ENCODE measurements around the gene SIGLEC6.

SIGLEC6 gene

GRCh38 chr19:51548213-51548651, 16.8 kb upstream of the SIGLEC6 start:
- no peak for DNase-seq

- peak; percentile 99 for DNase-seq
Measured at GRCh38 chr19:51547397-51548212, 16.1 kb upstream of the SIGLEC6 start.

GRCh38 chr19:51546650-51547396, 15.4 kb upstream of the SIGLEC6 start:
- peak; percentile 100 for DNase-seq

- DNase-seq, result no peak
Measured at GRCh38 chr19:51546107-51546649, 14.7 kb upstream of the SIGLEC6 start.

GRCh38 chr19:51544038-51544437, 12.6 kb upstream of the SIGLEC6 start:
- no peak for DNase-seq

- DNase-seq, result no peak
Measured at GRCh38 chr19:51542699-51543098, 11.2 kb upstream of the SIGLEC6 start.

- DNase-seq, result peak; percentile 57
Measured at GRCh38 chr19:51541458-51542357, 10.2 kb upstream of the SIGLEC6 start.

GRCh38 chr19:51539821-51540366, 8.4 kb upstream of the SIGLEC6 start:
- DNase-seq, result no peak

- DNase-seq, result no peak
Measured at GRCh38 chr19:51535535-51535934, 4.1 kb upstream of the SIGLEC6 start.

GRCh38 chr19:51530616-51531015, 854 bp downstream of the SIGLEC6 start:
- DNase-seq, result no peak

GRCh38 chr19:51529301-51529700, 2.2 kb downstream of the SIGLEC6 start:
- no peak for DNase-seq

- peak; percentile 60 for DNase-seq
Measured at GRCh38 chr19:51525651-51526050, 5.8 kb downstream of the SIGLEC6 start.

GRCh38 chr19:51524666-51525264, 6.7 kb downstream of the SIGLEC6 start:
- peak; percentile 65 for DNase-seq

GRCh38 chr19:51521781-51522180, 9.7 kb downstream of the SIGLEC6 start:
- DNase-seq, result no peak

GRCh38 chr19:51521357-51521756, 10.1 kb downstream of the SIGLEC6 start:
- no peak for DNase-seq

- peak; percentile 33 for DNase-seq
Measured at GRCh38 chr19:51520728-51521127, 10.7 kb downstream of the SIGLEC6 start.

- peak; percentile 83 for DNase-seq
Measured at GRCh38 chr19:51514866-51515481, 16.5 kb downstream of the SIGLEC6 start.

GRCh38 chr19:51513968-51514367, 17.5 kb downstream of the SIGLEC6 start:
- no peak for DNase-seq

- peak; percentile 58 for DNase-seq
Measured at GRCh38 chr19:51511353-51511752, 20.1 kb downstream of the SIGLEC6 start.

GRCh38 chr19:51509823-51510660, 21.4 kb downstream of the SIGLEC6 start:
- no peak for DNase-seq
